Upper lobe of right lung (tissue), 1 donor: ENCODE results near the gene LINGO3. TPM values are rescaled to one million over a fixed set of nuclear protein-coding genes. Genes with fewer than 3 reads are reported as not detected.

ENCODE experiments used
- ATAC-seq: fragments of 200-7000 bp; cut with Tn5 transposase; one replicate; pipeline ENCODE4 v1.9.1; 2020; ENCODE audit warnings: mild to moderate bottlenecking, moderate library complexity
- DNase-seq: peaks from one replicate; pipeline ENCODE4 v3.0.0-alpha.2; 2020
- H3K27ac ChIP-seq: fragments of 200-600 bp; one replicate; pipeline ENCODE4 v1.8.0; 2022
- H3K27me3 ChIP-seq: fragments of 200-600 bp; one replicate; pipeline ENCODE4 v1.8.0; 2022; ENCODE audit warnings: mild to moderate bottlenecking
- H3K36me3 ChIP-seq: fragments of 200-600 bp; one replicate; pipeline ENCODE4 v1.8.0; 2022
- H3K4me1 ChIP-seq: fragments of 200-600 bp; one replicate; pipeline ENCODE4 v1.8.0; 2022
- H3K4me3 ChIP-seq: fragments of 200-600 bp; one replicate; pipeline ENCODE4 v1.8.0; 2022; ENCODE audit warnings: mild to moderate bottlenecking
- H3K9me3 ChIP-seq: fragments of 200-600 bp; one replicate; pipeline ENCODE4 v1.8.0; 2022
- CTCF ChIP-seq: fragments of 200-600 bp; IDR thresholded peaks from one replicate; pipeline ENCODE4 v1.8.0; 2022; ENCODE audit warnings: antibody characterized with exemption
- intact Hi-C: fragments of 100-400 bp; cut with DNase I; formaldehyde crosslinking; loops from one replicate; pipeline ENCODE4 v1.11.0; 2022
- total RNA-seq: library from RNA; stranded (reverse); fragmentation: NEBNext Ultra II Directional; extraction: Animal tissue kit (Norgen Biotek cat#: 25700); gene quantifications from one replicate; pipeline ENCODE4 v1.2.1, GENCODE V29; 2021
- donor health status: DM: no; HTN: yes; CAD: no; lungs with severe emphysema.

Gene LINGO3
- total RNA-seq, 1 donor from 2014 or later: not detected

- H3K36me3 ChIP-seq: no peaks in the 10 kb centered on the region
- H3K9me3 ChIP-seq: no peaks in the 10 kb centered on the region
- no peak overlapping the region for H3K27ac ChIP-seq
- H3K4me3 ChIP-seq: no peak overlapping the region
- H3K4me1 ChIP-seq: no peaks in the 10 kb centered on the region
- H3K27me3 ChIP-seq: no peaks in the 10 kb centered on the region
- peak; percentile 16 for ATAC-seq
- no peak for DNase-seq
- no peak for TF ChIP-seq CTCF
- intact Hi-C loops: no loop called here
Observed at GRCh38 chr19:2345076-2345475, 37.1 kb upstream of the LINGO3 start.

GRCh38 chr19:2344381-2344870 is 36.5 kb upstream of the LINGO3 start:
- no peak for DNase-seq
- TF ChIP-seq CTCF: no peak
- H3K27me3 ChIP-seq: no peaks in the 10 kb centered on the region
- no peak for ATAC-seq
- H3K36me3 ChIP-seq: no peaks in the 10 kb centered on the region
- no peaks in the 10 kb centered on the region for H3K4me1 ChIP-seq
- no peak overlapping the region for H3K27ac ChIP-seq
- intact Hi-C loops: no loop called here
- H3K4me3 ChIP-seq: no peak overlapping the region
- H3K9me3 ChIP-seq: no peaks in the 10 kb centered on the region

DNA sequence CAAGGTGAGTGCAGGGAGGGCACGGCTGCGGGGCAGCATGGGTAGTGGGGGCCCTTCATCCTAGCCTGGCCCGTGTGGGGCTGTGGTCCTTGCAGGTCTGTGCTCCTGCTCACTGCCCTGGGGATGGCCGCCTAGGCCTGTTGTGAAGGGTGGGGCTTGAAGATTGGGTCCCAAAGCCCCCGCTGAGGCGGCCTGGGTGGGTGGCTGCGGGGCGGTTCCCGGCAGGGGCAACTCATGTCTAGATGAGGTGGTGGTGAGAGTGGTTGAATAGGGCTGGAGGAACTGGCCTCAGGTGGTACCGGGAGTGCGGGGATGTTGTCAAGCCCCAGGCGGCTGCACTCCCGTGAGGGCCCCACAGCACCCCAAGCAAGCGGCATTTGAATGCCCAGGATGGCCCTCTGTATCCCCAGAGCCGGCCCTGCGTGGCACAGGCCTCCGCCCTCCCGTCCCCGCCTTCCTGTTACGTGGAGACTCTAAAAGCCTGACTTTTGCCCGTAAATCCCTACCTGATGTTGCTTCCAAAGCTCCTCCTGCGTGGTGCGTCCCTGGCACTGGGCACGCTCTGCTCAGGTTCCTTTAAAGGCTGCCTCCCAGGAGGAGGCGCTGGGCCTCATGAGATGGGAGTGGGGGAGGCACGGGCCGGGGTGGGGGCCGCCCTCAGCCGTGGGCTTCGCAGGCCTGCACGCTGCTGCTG is 35.5 kb upstream of the LINGO3 start:
- H3K27ac ChIP-seq: no peak overlapping the region
- no peak for DNase-seq
- no peak overlapping the region for H3K4me3 ChIP-seq
- no peak for ATAC-seq
- TF ChIP-seq CTCF: no peak
- no peaks in the 10 kb centered on the region for H3K4me1 ChIP-seq
- H3K9me3 ChIP-seq: no peaks in the 10 kb centered on the region
- H3K36me3 ChIP-seq: no peaks in the 10 kb centered on the region
- H3K27me3 ChIP-seq: no peaks in the 10 kb centered on the region
- intact Hi-C loops: no loop called here

GRCh38 chr19:2342656-2343288 is 34.8 kb upstream of the LINGO3 start:
- H3K27me3 ChIP-seq: no peaks in the 10 kb centered on the region
- H3K36me3 ChIP-seq: no peaks in the 10 kb centered on the region
- no peaks in the 10 kb centered on the region for H3K9me3 ChIP-seq
- DNase-seq (no peak), ATAC-seq (no peak)
- H3K4me1 ChIP-seq: no peaks in the 10 kb centered on the region
- H3K4me3 ChIP-seq: no peak overlapping the region
- intact Hi-C loops: no loop called here
- H3K27ac ChIP-seq: no peak overlapping the region
- no peak for TF ChIP-seq CTCF

DNA sequence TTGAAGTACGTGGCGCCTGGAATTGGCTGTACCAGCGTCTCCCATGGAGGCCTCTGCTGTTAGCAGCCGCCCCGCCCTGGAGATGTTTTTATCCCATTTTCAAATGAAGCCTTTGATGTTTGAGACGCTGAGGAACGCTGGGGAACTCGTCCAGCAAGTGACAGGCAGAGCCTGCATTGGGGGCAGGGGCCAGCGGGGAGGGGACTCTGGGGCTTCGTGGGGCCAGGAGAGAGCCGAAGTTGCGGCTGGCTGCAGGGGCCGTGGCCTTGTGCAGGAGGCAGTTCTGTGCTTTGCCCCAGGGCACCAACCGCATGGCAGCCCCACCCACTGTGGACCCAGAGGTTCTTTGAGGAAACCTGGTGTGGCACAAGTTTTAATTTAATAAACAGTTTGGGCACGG is 34.0 kb upstream of the LINGO3 start:
- TF ChIP-seq CTCF: no peak
- ATAC-seq: no peak
- intact Hi-C loops: no loop called here
- H3K36me3 ChIP-seq: no peaks in the 10 kb centered on the region
- H3K4me3 ChIP-seq: no peak overlapping the region
- H3K4me1 ChIP-seq: no peaks in the 10 kb centered on the region
- H3K27me3 ChIP-seq: no peaks in the 10 kb centered on the region
- DNase-seq: no peak
- H3K27ac ChIP-seq: no peak overlapping the region
- no peaks in the 10 kb centered on the region for H3K9me3 ChIP-seq
